PC-3 (cell line): ENCODE data around the gene TRPC4AP. TPM values are rescaled to one million over a fixed set of nuclear protein-coding genes. Genes with fewer than 3 reads are reported as not detected.

Experiments
- ATAC-seq: fragments of 200-7000 bp; cut with Tn5 transposase; 2 replicates; pipeline ENCODE4 v1.9.1; 2020; ENCODE audit warnings: mild to moderate bottlenecking, moderate library complexity
- BruUV-seq: library from RNA; stranded (reverse); fragments of 400-500 nt; replicated peaks from 2 replicates; lab custom pipeline; 2021; lab: Mats Ljungman, UMichigan
- CTCF ChIA-PET: fragments of 300-600 bp; sonication (Branson Sonifier 250); formaldehyde crosslinking; loops from one replicate; lab custom pipeline; 2022; ENCODE audit warnings: antibody characterized with exemption; lab: Charles Lee
- POLR2A ChIA-PET: fragments of 300-600 bp; sonication (Branson Sonifier 250); formaldehyde crosslinking; loops from one replicate; lab custom pipeline; 2022; ENCODE audit warnings: antibody characterized with exemption; ENCODE audit not compliant: unreplicated experiment; lab: Charles Lee
- DNase-seq: peaks from one replicate; pipeline ENCODE4 v3.0.0-alpha.2; 2015
- H2AFZ ChIP-seq: fragments of 300-600 bp; sonication (generic); 2 replicates; pipeline ENCODE4 v1.6.0; 2016; ENCODE audit warnings: antibody characterized with exemption, low read length
- H3F3A ChIP-seq: fragments of 300-600 bp; sonication (generic); one replicate; pipeline ENCODE4 v1.6.0; 2017; ENCODE audit warnings: antibody characterized with exemption, low read length, control low read depth, mild to moderate bottlenecking; ENCODE audit not compliant: unreplicated experiment
- H3K27ac ChIP-seq: fragments of 300-600 bp; sonication (generic); 2 replicates; pipeline ENCODE4 v1.5.1; 2016; ENCODE audit warnings: mild to moderate bottlenecking, low read length
- H3K27me3 ChIP-seq: fragments of 300-600 bp; sonication (generic); 2 replicates; pipeline ENCODE4 v1.6.1; 2016; ENCODE audit warnings: low read length, mixed read lengths
- H3K36me3 ChIP-seq: fragments of 300-600 bp; sonication (generic); 2 replicates; pipeline ENCODE4 v1.6.1; 2016; ENCODE audit warnings: low read depth, mixed run types, low read length, mixed read lengths
- H3K4me1 ChIP-seq: fragments of 300-600 bp; sonication (generic); 2 replicates; pipeline ENCODE4 v1.5.1; 2016; ENCODE audit warnings: low read length; ENCODE audit not compliant: insufficient read depth
- H3K4me2 ChIP-seq: fragments of 300-600 bp; sonication (generic); 2 replicates; pipeline ENCODE4 v1.6.0; 2016; ENCODE audit warnings: low read length
- H3K4me3 ChIP-seq: fragments of 300-600 bp; sonication (generic); 2 replicates; pipeline ENCODE4 v1.5.1; 2016; ENCODE audit warnings: mild to moderate bottlenecking, low read length, mixed read lengths
- H3K79me2 ChIP-seq: fragments of 300-600 bp; sonication (generic); 2 replicates; pipeline ENCODE4 v1.6.1; 2017; ENCODE audit warnings: low read length, mixed read lengths
- H3K9ac ChIP-seq: fragments of 300-600 bp; sonication (generic); 2 replicates; pipeline ENCODE4 v1.6.0; 2016; ENCODE audit warnings: mild to moderate bottlenecking, low read length
- H3K9me2 ChIP-seq: fragments of 300-600 bp; sonication (generic); replicated peaks from 2 replicates; pipeline ENCODE4 v1.6.1; 2016; ENCODE audit warnings: mixed run types, low read length, mixed read lengths
- H3K9me3 ChIP-seq: fragments of 300-600 bp; sonication (generic); 2 replicates; pipeline ENCODE4 v1.6.1; 2016; ENCODE audit warnings: low read length, mixed read lengths
- H4K20me1 ChIP-seq: fragments of 300-600 bp; sonication (generic); 2 replicates; pipeline ENCODE4 v1.6.1; 2016; ENCODE audit warnings: low read length, mixed read lengths
- CTCF ChIP-seq: fragments of 300-600 bp; sonication (generic); conservative IDR thresholded peaks from 2 replicates; pipeline ENCODE4 v1.5.1; 2017; ENCODE audit warnings: antibody characterized with exemption, low read depth, mild to moderate bottlenecking, low read length
- EZH2 ChIP-seq: fragments of 300-600 bp; sonication (generic); IDR thresholded peaks from one replicate; pipeline ENCODE4 v1.6.1; 2017; ENCODE audit warnings: antibody characterized with exemption, mild to moderate bottlenecking, low read length; ENCODE audit not compliant: unreplicated experiment
- EZH2phosphoT487 ChIP-seq: fragments of 300-600 bp; sonication (generic); IDR thresholded peaks from 2 replicates; pipeline ENCODE4 v1.6.1; 2018; ENCODE audit warnings: mild to moderate bottlenecking, antibody characterized with exemption, low read length, borderline replicate concordance
- intact Hi-C: fragments of 100-400 bp; cut with micrococcal nuclease; formaldehyde crosslinking; loops from 2 replicates; pipeline ENCODE4 v1.9.0; 2023
- total RNA-seq: library from RNA; depleted of rRNA; stranded (reverse); fragments of >200 nt; gene quantifications from 2 replicates; pipeline ENCODE4 v1.2.3, GENCODE V29; 2014

The TRPC4AP gene
- total RNA-seq, 1 experiment from 2014 or later: 46.9 TPM

GRCh38 chr20:34968042-34968775, 124.4 kb downstream of the TRPC4AP start:
- no peak for DNase-seq
- no peaks in the 10 kb centered on the region for H3K36me3 ChIP-seq
- BruUV-seq: no TSS peak
- H3K27me3 ChIP-seq: no peaks in the 10 kb centered on the region
- CTCF ChIA-PET: no interaction called here
- TF ChIP-seq EZH2phosphoT487 (no peak), EZH2 (no peak), CTCF (no peak)
- H3K27ac ChIP-seq: no peak overlapping the region
- H3F3A ChIP-seq: no peaks in the 10 kb centered on the region
- H3K4me3 ChIP-seq: no peak overlapping the region
- H3K4me1 ChIP-seq: no peaks in the 10 kb centered on the region
- H3K9me2 ChIP-seq: no peaks in the 10 kb centered on the region
- POLR2A ChIA-PET: no interaction called here
- no peak overlapping the region for H3K9ac ChIP-seq
- ATAC-seq: no peak
- no peak overlapping the region for H3K4me2 ChIP-seq
- intact Hi-C loops: no loop called here
- H2AFZ ChIP-seq: no peak overlapping the region
- H3K9me3 ChIP-seq: no peaks in the 10 kb centered on the region
- H3K79me2 ChIP-seq: no peaks in the 10 kb centered on the region
- no peaks in the 10 kb centered on the region for H4K20me1 ChIP-seq

- Histone ChIP-seq H3K27me3 (no peaks in the 10 kb centered on the region), H3K4me2 (no peak overlapping the region), H3K4me1 (no peaks in the 10 kb centered on the region), H3K27ac (no peak overlapping the region), H4K20me1 (no peaks in the 10 kb centered on the region), H3F3A (no peaks in the 10 kb centered on the region), H2AFZ (no peak overlapping the region), H3K79me2 (no peaks in the 10 kb centered on the region), H3K9me2 (no peaks in the 10 kb centered on the region), H3K9ac (no peak overlapping the region), H3K36me3 (no peaks in the 10 kb centered on the region), H3K4me3 (no peak overlapping the region), H3K9me3 (no peaks in the 10 kb centered on the region)
- intact Hi-C loops: no loop called here
- CTCF ChIA-PET: no interaction called here
- ATAC-seq (no peak), DNase-seq (no peak)
- POLR2A ChIA-PET: no interaction called here
- no TSS peak for BruUV-seq
- no peak for TF ChIP-seq EZH2phosphoT487
- no peak for TF ChIP-seq CTCF
- TF ChIP-seq EZH2: no peak
Measured at GRCh38 chr20:34967421-34967820, 125.2 kb downstream of the TRPC4AP start.

- Histone ChIP-seq H3K79me2 (no peaks in the 10 kb centered on the region), H3K9me3 (no peaks in the 10 kb centered on the region), H3K36me3 (no peaks in the 10 kb centered on the region), H3K27ac (no peak overlapping the region), H3F3A (no peaks in the 10 kb centered on the region), H3K4me3 (no peak overlapping the region), H3K4me1 (no peaks in the 10 kb centered on the region), H2AFZ (no peak overlapping the region), H3K9me2 (no peaks in the 10 kb centered on the region), H3K27me3 (no peaks in the 10 kb centered on the region), H3K9ac (no peak overlapping the region), H4K20me1 (no peaks in the 10 kb centered on the region), H3K4me2 (no peak overlapping the region)
- ATAC-seq (no peak), DNase-seq (no peak)
- CTCF ChIA-PET: no interaction called here
- TF ChIP-seq EZH2 (no peak), EZH2phosphoT487 (no peak), CTCF (no peak)
- BruUV-seq: no TSS peak
- intact Hi-C loops: no loop called here
- POLR2A ChIA-PET: no interaction called here
Measured at GRCh38 chr20:34965051-34965450, 127.6 kb downstream of the TRPC4AP start.
